Measurements from ENCODE around the gene CCDC57. TPM values are rescaled to one million over a fixed set of nuclear protein-coding genes. Genes with fewer than 3 reads are reported as not detected.

Gene CCDC57
- total RNA-seq, 1 experiment from 2014 or later: 17.8 TPM

- in situ Hi-C loops (cut with HindIII; ENCODE audit: low pct_unique_long_range_greater_than_20kb, low sequenced_read_pairs): no loop called here
- no peak for DNase-seq (ENCODE audit: low read depth, low spot score)
Measured at GRCh38 chr17:82089723-82090548, 122.7 kb downstream of the CCDC57 start.

GRCh38 chr17:82088838-82089722, 123.6 kb downstream of the CCDC57 start:
- no peak for DNase-seq (ENCODE audit: low read depth, low spot score)
- in situ Hi-C loops (cut with HindIII; ENCODE audit: low pct_unique_long_range_greater_than_20kb, low sequenced_read_pairs): no loop called here

DNA sequence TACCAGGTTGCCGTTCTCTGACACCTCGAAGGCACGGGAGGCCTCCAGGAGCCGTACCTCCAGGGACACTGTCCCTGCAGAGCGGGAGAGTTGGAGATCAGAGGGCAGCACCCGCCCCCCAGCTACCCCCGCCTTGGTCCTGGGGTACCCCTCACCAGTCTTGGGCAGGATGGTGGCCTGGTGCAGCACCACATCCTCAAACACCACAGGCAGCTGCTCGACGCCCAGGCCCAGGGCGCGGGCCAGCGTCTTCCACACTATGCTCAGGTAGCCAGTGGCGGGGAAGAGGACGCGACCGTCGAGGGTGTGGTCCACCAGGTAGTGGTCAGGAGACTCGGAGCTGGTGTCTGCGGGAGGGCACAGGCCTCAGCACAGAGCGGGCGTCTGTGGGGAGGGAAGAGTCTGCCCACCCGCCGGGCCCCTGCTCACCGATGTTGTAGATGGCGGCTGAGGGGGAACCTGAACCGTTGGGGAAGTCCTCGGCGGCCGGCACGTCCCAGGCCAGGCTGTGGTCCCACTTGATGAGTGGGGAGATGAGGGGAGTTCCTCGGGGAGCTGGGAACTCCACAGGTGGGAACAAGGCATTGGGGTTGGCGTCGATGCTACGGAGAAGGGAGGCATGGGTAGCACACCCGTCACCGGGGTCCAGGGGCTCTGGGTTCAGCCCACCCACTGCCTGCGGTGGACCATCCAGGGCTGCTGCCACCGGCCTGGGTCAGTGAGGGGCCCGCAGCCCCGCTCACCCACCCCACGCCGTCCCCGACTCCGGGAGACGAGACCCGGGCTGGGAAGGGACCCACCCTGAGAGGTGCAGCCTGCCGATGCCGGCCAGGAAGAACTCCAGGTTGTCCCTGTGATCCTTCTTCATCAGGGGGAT, 124.4 kb downstream of the CCDC57 start:
- no peak for DNase-seq (ENCODE audit: low read depth, low spot score)
- in situ Hi-C loops (cut with HindIII; ENCODE audit: low pct_unique_long_range_greater_than_20kb, low sequenced_read_pairs): no loop called here

- in situ Hi-C loops (cut with HindIII; ENCODE audit: low pct_unique_long_range_greater_than_20kb, low sequenced_read_pairs): no loop called here
- no peak for DNase-seq (ENCODE audit: low read depth, low spot score)
Measured at GRCh38 chr17:82086941-82087906, 125.4 kb downstream of the CCDC57 start.

- DNase-seq (ENCODE audit: low read depth, low spot score): no peak
- in situ Hi-C loops (cut with HindIII; ENCODE audit: low pct_unique_long_range_greater_than_20kb, low sequenced_read_pairs): no loop called here
Measured at GRCh38 chr17:82085931-82086764, 126.5 kb downstream of the CCDC57 start.

DNA sequence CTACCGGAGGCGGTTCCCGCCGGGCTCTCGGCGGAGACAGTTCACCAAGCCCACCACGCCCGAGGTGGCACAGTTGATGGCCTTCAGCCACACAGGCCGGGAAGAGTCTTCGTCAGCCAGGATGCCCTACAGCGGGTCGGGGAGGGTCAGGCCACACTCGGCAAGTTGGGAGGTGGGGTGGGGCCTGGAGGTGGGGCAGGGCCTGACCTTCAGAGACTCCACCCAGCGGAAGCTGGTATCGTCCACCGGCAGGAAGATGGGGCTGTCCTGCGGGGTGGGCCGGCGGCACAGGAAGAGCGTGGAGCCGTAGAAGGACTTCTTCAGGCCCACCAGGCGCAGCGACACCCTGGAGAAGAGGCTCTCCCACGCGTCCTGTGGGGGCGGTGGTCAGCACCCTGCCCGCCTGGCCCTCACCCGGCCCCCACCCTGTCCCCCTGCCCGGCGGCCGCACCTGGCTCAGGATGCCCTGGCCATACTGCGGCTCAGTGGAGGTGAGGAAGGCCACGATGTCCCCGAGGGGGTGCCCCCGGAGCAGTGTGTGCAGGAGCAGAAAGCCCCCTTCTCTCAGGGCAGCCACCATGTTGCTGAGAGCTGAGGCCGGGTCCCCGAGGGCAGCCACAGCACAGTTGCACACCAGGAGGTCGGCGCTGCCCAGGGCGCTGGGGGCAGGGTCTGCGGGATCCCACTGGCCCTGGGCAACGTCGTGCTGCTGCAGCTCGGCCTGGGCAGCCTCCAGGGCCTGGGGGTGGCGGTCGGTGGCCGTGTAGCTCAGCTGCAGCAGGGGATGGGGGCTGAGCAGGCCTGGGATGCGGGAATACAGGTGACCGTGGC, 127.4 kb downstream of the CCDC57 start:
- in situ Hi-C loops (cut with HindIII; ENCODE audit: low pct_unique_long_range_greater_than_20kb, low sequenced_read_pairs): no loop called here

DNA sequence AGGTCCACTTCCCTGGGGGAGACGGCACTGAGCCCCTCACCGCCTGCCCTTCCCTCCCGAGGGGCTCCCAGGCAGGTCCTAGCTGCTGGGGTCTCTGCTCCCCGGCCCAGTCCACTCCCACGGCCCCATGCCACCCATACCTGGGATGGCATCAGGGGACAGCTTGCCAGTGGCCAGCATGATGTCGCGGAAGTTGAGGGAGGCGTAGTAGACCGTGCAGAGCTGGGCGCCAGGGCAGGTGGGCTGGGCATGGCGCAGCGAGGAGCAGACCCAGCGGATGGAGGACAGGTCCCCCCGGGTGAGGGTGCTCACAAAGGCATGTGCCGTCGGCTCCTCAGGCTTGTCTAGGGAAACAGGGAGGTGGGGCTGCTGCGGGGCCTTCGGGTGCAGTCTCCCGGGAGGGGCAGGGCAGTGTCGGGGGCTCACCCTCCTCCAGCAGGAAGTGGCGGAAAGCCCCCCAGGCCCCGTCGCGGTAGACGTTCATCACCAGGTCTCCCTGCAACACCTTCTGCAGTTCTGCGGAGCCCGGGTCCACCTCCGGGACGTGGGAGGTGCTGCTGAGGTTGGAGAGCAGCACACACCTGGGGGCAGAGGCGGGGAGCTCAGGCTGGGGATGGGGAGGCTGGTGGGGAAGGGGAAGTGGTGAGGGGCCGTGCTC, 128.1 kb downstream of the CCDC57 start:
- in situ Hi-C loops (cut with HindIII; ENCODE audit: low pct_unique_long_range_greater_than_20kb, low sequenced_read_pairs): no loop called here
- no peak for DNase-seq (ENCODE audit: low read depth, low spot score)

More for the DNA sequence above, 127.4 kb downstream of the CCDC57 start:
- DNase-seq (ENCODE audit: low read depth, low spot score): no peak

DNA sequence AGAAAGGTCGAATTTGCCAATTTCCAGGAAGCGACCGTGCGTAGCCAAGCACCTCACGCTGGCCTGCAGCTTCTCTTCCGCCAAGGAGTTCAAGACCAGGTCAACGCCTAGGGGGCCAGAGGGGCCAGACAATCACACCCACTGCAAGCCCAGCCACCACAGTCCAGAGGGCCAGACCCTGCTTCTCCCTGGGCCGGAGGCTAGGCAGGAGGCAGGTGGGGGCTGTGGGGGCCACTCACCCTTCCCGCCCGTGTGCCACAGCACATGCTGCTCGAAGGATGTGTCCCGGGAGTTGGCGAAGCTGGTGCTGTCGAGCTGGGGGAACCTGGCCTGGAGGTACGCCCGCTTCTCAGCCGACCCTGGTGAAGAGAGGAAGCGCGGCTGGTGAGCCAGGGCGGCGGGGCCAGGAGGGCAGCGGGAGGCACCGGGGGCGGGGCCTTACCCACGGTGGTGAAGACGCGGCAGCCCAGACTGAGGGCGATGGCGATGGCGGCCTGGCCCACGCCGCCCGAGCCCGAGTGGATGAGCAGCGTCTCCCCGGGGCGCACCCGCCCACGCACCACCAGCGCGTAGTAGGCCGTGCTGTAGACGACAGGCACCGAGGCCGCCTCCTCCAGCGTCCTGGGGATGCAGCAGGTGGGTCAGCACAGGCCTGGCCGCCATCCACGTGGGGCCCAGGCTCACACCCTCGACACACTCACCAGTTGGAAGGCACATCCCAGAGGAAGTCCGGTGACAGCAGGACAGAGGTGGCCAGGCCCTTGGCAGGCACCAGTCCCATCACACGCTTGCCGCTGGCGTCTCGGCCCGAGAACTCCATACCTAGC, 128.9 kb downstream of the CCDC57 start:
- in situ Hi-C loops (cut with HindIII; ENCODE audit: low pct_unique_long_range_greater_than_20kb, low sequenced_read_pairs): no loop called here
- no peak for DNase-seq (ENCODE audit: low read depth, low spot score)

GRCh38 chr17:82083009-82083408, 129.6 kb downstream of the CCDC57 start:
- in situ Hi-C loops (cut with HindIII; ENCODE audit: low pct_unique_long_range_greater_than_20kb, low sequenced_read_pairs): no loop called here

DNA sequence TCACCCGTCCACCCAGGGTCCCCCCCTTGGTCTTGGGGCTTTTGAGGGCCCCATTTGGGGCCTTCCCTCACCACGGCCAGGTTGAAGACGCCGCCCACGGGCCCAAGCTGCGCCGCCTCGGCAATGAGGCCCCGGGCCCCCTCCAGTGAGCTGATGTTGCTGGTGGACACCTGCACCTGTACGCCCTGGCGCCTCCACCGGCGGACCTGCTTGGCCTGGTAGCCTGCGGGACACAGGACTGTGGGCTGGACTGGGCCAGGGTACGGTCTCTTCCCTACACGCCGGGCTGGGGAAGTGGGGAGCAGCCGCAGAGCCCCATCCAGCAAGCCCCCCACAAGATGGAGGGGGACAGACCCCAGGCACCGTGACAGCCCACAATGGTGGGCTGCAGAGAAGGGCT, 130.2 kb downstream of the CCDC57 start:
- in situ Hi-C loops (cut with HindIII; ENCODE audit: low pct_unique_long_range_greater_than_20kb, low sequenced_read_pairs): no loop called here
- DNase-seq (ENCODE audit: low read depth, low spot score): no peak

More at GRCh38 chr17:82083009-82083408, 129.6 kb downstream of the CCDC57 start:
- DNase-seq (ENCODE audit: low read depth, low spot score): no peak

- no peak for DNase-seq (ENCODE audit: low read depth, low spot score)
- in situ Hi-C loops (cut with HindIII; ENCODE audit: low pct_unique_long_range_greater_than_20kb, low sequenced_read_pairs): no loop called here
Measured at GRCh38 chr17:82081966-82082365, 130.7 kb downstream of the CCDC57 start.

DNA sequence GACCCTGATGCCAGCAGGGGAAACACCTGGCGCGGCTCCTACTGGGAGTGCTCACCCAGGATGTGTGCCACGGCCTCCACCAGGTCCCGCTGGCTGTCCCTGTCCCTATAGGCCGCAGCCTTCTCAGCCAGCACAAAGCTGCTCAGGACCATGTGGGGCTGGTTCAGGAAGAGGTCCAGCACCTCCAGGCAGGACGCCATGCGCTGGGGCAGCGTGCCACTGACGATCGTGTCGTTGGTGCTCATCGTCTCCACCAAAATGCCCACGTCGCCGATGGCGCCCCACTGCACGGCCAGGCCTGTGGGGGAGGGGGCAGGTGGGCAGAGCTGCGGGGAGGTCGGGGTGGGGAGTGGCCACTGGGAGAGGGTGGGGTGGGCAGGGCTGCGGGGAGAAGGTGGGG, 131.1 kb downstream of the CCDC57 start:
- DNase-seq (ENCODE audit: low read depth, low spot score): no peak
- in situ Hi-C loops (cut with HindIII; ENCODE audit: low pct_unique_long_range_greater_than_20kb, low sequenced_read_pairs): no loop called here

DNA sequence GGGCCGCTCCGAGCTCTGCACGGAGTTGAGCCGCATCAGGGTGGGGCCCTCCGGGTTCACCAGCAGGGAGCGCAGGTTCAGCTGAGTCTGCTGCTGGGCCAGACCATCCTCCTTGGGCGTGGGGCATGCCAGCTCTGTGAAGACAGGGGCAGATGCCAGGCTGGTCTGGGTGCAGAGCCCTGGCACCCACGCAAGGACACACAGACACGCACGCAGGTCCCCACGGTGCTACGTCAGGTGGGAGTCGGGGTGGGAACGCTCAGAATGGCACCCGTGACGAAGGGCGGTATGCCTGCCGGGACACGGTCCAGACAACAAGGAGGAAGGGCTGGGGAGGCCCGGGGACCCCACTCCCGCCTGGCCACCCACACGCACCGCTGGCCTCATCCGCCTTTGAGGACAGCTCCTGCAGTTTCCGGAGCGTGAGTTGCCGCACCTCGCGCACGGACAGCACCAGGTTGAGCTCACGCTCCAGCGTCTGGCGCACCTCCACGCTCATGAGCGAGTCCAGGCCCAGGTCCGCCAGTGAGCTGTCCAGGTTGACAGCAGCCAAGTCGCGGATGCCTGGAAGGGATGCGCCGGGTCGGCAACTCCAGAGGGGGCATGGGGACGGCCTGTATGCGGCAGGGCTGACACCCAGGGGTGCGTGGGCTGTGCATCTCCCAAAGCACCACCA, 131.7 kb downstream of the CCDC57 start:
- DNase-seq (ENCODE audit: low read depth, low spot score): no peak
- in situ Hi-C loops (cut with HindIII; ENCODE audit: low pct_unique_long_range_greater_than_20kb, low sequenced_read_pairs): no loop called here
